Heart left ventricle (tissue), 13 donors: ENCODE data around the gene C21orf91.

ENCODE experiments used
- POLR2A ChIP-seq, 2 donors: fragments of 450-650 bp; IDR thresholded peaks; one replicate each; pipeline ENCODE4 v1.6.1; 2017; ENCODE audit warnings: antibody characterized with exemption in 2 of 2, mild to moderate bottlenecking in 2 of 2, moderate library complexity in 2 of 2
- TF ChIP-seq, protein P1 (sequence below), 12 donors: fragments of 200-600 bp; sonication (generic) in 4 of 12; IDR thresholded peaks; one replicate each; pipeline versions ENCODE4 v1.5.0 to v1.8.0; 2018 to 2022; ENCODE audit warnings: antibody characterized with exemption in 12 of 12, mild to moderate bottlenecking in 5 of 12
- donor health status: ischemic (EF 13 %, LVEDD 7.1; RV severe dilation, severe dysfunction).
- donor health status: DM: no; HTN: yes; CAD: no.
- donor health status: DM: no; HTN: no; CAD: no.
- donor health status: ischemic (EF 25% LVEDD 6.9; RV normal size, moderate dysfunction).
- donor health status: ischemic (EF 25% LVEDD 5.7; RV mildly dilated, moderate dysfunction).
- donor health status: ischemic (EF 35%, LVEDD 5.7; RV mildly dilated, moderate dysfunction).
- donor health status: nonischemic (EF 11% LVEDD 7.7; RV severe dilation, severe dysfunction).
- donor health status: DM: yes; HTN: yes; CAD: no.
- donor health status: PGD.
- donor health status: ischemic (EF 29% LVEDD 5.4; RV normal size, mild dysfunction).
- donor health status: nonischemic (EF 23%, LVEDD 6.1; RV moderate dilation, normal function).

DNA sequence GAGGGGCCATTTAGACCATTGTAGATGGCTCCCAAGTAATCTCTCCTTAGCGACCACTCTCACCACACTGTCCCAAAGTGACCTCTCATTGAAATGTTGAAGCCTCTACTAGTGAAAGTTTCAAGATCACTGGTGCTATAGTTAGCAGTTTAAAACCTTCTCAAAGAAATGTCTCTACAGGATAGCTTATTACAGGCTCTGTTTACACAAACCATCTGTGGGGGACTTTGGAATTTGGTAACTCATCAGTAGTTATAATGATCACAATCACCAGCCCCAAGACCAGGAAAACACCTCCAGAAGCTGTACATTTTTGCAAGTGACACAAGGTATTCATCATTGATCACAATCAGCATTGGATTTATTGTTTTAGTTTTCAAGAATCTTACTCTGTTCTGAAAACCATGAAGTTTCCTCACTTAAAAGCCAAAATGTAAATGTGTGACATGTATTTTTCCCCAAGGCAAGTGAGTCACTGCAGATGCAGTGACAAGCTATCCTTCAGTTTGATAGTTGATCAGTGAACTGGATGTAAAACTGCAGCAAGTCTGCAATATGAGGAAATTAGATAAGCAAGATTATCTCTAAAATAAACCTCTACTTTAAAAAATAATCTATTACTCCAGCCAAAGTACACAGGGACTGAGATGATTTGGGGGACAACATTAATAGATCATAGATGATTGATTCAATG, 41.9 kb downstream of the C21orf91 start:
- TF ChIP-seq, protein P1, sequence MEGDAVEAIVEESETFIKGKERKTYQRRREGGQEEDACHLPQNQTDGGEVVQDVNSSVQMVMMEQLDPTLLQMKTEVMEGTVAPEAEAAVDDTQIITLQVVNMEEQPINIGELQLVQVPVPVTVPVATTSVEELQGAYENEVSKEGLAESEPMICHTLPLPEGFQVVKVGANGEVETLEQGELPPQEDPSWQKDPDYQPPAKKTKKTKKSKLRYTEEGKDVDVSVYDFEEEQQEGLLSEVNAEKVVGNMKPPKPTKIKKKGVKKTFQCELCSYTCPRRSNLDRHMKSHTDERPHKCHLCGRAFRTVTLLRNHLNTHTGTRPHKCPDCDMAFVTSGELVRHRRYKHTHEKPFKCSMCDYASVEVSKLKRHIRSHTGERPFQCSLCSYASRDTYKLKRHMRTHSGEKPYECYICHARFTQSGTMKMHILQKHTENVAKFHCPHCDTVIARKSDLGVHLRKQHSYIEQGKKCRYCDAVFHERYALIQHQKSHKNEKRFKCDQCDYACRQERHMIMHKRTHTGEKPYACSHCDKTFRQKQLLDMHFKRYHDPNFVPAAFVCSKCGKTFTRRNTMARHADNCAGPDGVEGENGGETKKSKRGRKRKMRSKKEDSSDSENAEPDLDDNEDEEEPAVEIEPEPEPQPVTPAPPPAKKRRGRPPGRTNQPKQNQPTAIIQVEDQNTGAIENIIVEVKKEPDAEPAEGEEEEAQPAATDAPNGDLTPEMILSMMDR (IDR thresholded peaks at IDR 0.05), result no peak
- TF ChIP-seq POLR2A (IDR thresholded peaks at IDR 0.05), result no peak
